ENCODE data around the gene RBMXL3.

- no peak for TF ChIP-seq CTCF (IDR thresholded peaks at IDR 0.05)
- TF ChIP-seq EP300 (IDR thresholded peaks at IDR 0.05), result no peak
- TF ChIP-seq POLR2AphosphoS5 (IDR thresholded peaks at IDR 0.05), result no peak
- no peak for TF ChIP-seq POLR2A (IDR thresholded peaks at IDR 0.05)
Measured at GRCh38 chrX:115214605-115215004, 25.4 kb downstream of the RBMXL3 start.
